SK-N-MC (cell line): ENCODE results near the gene ZBTB46.
"Not testable (repeated sequence)": the region's sequence is repeated elsewhere in the genome, so short reads cannot be mapped to it uniquely, and the experiment has no call there.

Experiments
- DNase-seq: peaks from one replicate; pipeline ENCODE4 v3.0.0-alpha.2; 2011; ENCODE audit warnings: low read depth, low spot score
- H3K27ac ChIP-seq: fragments of 200-600 bp; sonication (generic); 2 replicates; pipeline ENCODE4 v1.5.1; 2016; ENCODE audit warnings: mixed run types
- H3K36me3 ChIP-seq: fragments of 200-600 bp; sonication (generic); 2 replicates; pipeline ENCODE4 v1.6.1; 2017; ENCODE audit warnings: antibody characterized with exemption, low read length, mixed read lengths; ENCODE audit not compliant: insufficient read depth
- H3K4me3 ChIP-seq: fragments of 200-600 bp; sonication (generic); 2 replicates; pipeline ENCODE4 v1.5.1; 2016
- H3K9ac ChIP-seq: fragments of 200-600 bp; sonication (generic); 2 replicates; pipeline ENCODE4 v1.8.0; 2017; ENCODE audit warnings: mixed run types, mixed read lengths; ENCODE audit not compliant: insufficient read length
- H3K9me3 ChIP-seq: fragments of 200-600 bp; sonication (generic); 2 replicates; pipeline ENCODE4 v1.6.1; 2017; ENCODE audit warnings: low read depth, mild to moderate bottlenecking, antibody characterized with exemption, low read length, moderate library complexity, mixed read lengths
- EZH2 ChIP-seq: fragments of 200-600 bp; sonication (generic); IDR thresholded peaks from one replicate; pipeline ENCODE4 v1.6.1; 2017; ENCODE audit warnings: antibody characterized with exemption
- FOXP2 ChIP-seq: optimal IDR thresholded peaks from 2 replicates; pipeline ENCODE3; 2011; ENCODE audit warnings: mild to moderate bottlenecking, moderate library complexity; ENCODE audit not compliant: insufficient read depth; ENCODE audit errors: extremely low read length, control extremely low read depth
- POLR2AphosphoS5 ChIP-seq: IDR thresholded peaks from 2 replicates; pipeline ENCODE4 v1.6.1; 2012; ENCODE audit warnings: mild to moderate bottlenecking, low read depth, low read length, borderline replicate concordance

Gene ZBTB46

DNA sequence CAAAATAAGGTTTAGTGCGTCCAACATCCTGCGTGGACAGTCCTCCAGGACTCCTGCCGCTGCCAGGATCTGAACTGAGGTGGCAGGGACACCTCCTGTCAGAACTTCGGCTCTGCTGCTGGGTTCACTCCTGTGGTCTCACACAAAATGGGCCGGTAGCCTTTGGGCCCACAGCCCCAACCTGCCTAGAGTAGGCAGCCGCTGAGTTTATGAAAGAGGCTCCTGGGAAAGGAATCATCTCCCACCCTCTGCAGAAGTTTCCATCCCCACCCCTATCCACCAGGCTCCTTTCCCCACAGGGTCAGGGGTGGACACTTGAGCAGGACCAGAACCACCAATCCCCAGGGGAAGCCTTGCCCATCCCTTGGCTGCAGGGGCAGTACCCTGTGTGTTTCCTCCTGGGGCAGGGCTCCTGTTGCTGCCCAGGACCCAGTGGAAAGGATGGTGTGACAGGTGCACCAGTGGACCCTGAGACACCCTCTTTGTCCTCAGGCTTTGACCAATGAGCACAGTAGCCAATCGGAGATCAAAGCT, 28.2 kb upstream of the ZBTB46 start:
- Histone ChIP-seq H3K9ac (no peak overlapping the region), H3K9me3 (no peaks in the 10 kb centered on the region), H3K4me3 (no peak overlapping the region), H3K27ac (no peak overlapping the region), H3K36me3 (no peaks in the 10 kb centered on the region)
- no peak for TF ChIP-seq EZH2
- TF ChIP-seq POLR2AphosphoS5: no peak
- TF ChIP-seq FOXP2: no peak
- DNase-seq: no peak

- Histone ChIP-seq H3K36me3 (no peaks in the 10 kb centered on the region), H3K27ac (no peak overlapping the region), H3K9me3 (no peaks in the 10 kb centered on the region), H3K4me3 (no peak overlapping the region), H3K9ac (no peak overlapping the region)
- TF ChIP-seq POLR2AphosphoS5 (no peak), EZH2 (no peak), FOXP2 (no peak)
- DNase-seq: no peak
Measured at GRCh38 chr20:63858393-63859165, 27.5 kb upstream of the ZBTB46 start.

GRCh38 chr20:63857764-63858392, 26.8 kb upstream of the ZBTB46 start:
- Histone ChIP-seq H3K4me3 (no peak overlapping the region), H3K9me3 (no peaks in the 10 kb centered on the region), H3K9ac (no peak overlapping the region), H3K27ac (no peak overlapping the region), H3K36me3 (no peaks in the 10 kb centered on the region)
- DNase-seq: no peak
- TF ChIP-seq EZH2 (no peak), FOXP2 (no peak), POLR2AphosphoS5 (no peak)

GRCh38 chr20:63856098-63856511, 25.0 kb upstream of the ZBTB46 start:
- Histone ChIP-seq H3K9me3 (no peaks in the 10 kb centered on the region), H3K36me3 (no peaks in the 10 kb centered on the region), H3K4me3 (no peak overlapping the region), H3K9ac (no peak overlapping the region), H3K27ac (no peak overlapping the region)
- no peak for DNase-seq
- TF ChIP-seq POLR2AphosphoS5: no peak
- TF ChIP-seq FOXP2: no peak
- no peak for TF ChIP-seq EZH2

DNA sequence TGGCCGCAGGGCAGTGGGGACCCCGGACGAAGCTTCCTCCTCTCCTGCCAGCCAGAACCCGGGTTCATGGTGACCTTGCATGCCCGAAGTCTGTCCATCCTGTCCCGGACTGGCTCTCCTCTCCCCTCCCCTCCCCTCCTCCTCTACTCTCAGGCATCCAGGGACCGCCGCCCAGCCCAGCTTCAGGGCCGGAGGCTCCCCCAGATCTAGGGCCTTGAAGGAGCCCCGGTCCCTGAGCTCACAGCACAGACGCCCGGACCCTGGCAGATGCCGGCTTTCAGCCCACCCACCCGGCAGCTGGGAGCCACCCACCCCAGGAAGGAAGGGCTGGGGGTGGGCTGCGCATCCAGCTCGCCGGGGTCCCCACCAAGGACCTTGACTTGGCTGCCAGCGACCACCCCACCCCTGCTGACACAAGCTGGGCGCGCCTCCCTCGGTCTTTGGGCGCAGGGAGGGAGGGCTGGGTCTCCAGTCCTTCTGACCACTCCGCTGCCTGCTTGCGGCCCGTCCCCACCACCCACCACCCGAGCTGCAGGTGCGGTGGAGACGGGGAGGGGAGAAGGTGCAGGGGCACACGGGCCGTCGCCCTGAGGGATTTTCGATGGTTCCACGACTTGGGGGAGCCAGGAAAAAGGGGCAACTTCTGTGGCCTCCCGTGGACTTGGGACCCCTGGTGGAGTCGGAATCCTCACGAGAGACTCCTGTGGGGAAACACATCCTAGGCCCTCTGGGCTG, 24.5 kb upstream of the ZBTB46 start:
- no peak overlapping the region for H3K27ac ChIP-seq
- H3K9me3 ChIP-seq: no peaks in the 10 kb centered on the region
- no peak overlapping the region for H3K9ac ChIP-seq
- H3K4me3 ChIP-seq: no peak overlapping the region
- no peaks in the 10 kb centered on the region for H3K36me3 ChIP-seq
- no peak for DNase-seq
- no peak for TF ChIP-seq EZH2
- no peak for TF ChIP-seq FOXP2
- TF ChIP-seq POLR2AphosphoS5: no peak

GRCh38 chr20:63854766-63855362, 23.8 kb upstream of the ZBTB46 start:
- Histone ChIP-seq H3K4me3 (no peak overlapping the region), H3K27ac (no peak overlapping the region), H3K36me3 (no peaks in the 10 kb centered on the region), H3K9ac (no peak overlapping the region), H3K9me3 (no peaks in the 10 kb centered on the region)
- TF ChIP-seq POLR2AphosphoS5: no peak
- no peak for TF ChIP-seq EZH2
- TF ChIP-seq FOXP2: no peak
- DNase-seq: no peak

DNA sequence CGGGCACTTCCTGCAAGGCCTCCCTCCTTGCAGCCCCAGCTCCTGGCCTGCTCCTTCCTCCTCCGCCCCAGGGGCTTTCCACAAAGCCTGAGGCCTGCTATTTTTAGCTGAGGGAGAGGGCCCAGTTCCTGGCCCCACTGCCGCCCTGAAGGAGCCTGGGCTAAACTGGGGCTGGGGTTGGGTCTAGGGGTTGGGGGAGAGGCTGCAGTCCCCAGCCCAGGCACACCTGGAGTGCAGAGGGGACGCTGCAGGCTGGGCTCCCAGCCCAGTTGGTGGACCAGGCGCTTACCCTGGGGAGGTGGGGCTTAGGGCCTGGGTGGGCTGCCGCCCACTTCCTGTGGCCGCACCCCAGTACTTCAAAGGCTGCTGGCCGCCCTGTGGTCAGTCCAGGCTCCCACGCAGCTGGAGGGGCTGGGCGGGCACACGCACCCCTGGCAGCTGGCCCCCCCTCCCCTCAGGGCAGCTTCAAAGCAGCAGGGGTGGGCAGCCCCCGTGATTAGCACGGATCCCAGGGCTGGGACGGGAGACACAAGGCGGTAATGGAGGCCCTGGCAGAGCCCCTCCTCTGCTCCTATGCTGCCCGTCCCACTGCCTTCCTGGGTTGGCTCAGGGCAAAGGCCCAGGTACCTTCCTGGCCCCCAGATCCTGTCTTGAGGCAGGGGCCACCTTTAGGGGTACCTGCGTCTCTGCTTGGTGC, 23.2 kb upstream of the ZBTB46 start:
- no peak overlapping the region for H3K4me3 ChIP-seq
- no peaks in the 10 kb centered on the region for H3K9me3 ChIP-seq
- no peak overlapping the region for H3K9ac ChIP-seq
- H3K27ac ChIP-seq: no peak overlapping the region
- TF ChIP-seq EZH2 (no peak), FOXP2 (no peak), POLR2AphosphoS5 (no peak)
- H3K36me3 ChIP-seq: no peaks in the 10 kb centered on the region
- no peak for DNase-seq

- not testable (repeated sequence) for H3K4me3 ChIP-seq, H3K36me3 ChIP-seq, DNase-seq, H3K9me3 ChIP-seq, H3K27ac ChIP-seq, H3K9ac ChIP-seq
Measured at GRCh38 chr20:63853733-63854068, 22.6 kb upstream of the ZBTB46 start.

DNA sequence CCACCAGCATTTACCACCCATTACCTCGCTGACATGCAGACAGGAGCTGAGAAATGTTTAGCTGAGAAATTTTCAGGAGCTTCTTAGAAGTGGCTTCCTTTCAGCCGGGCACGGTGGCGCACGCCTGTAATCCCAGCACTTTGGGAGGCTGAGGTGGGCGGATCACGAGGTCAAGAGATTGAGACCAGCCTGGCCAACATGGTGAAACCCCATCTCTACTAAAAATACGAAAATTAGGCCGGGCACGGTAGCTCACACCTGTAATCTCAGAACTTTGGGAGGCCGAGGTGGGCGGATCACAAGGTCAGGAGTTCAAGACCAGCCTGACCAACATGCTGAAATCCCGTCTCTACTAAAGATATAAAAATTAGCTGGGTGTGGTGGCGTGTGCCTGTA, 20.5 kb upstream of the ZBTB46 start:
- not testable (repeated sequence) for DNase-seq, H3K4me3 ChIP-seq, H3K9me3 ChIP-seq, H3K9ac ChIP-seq, H3K36me3 ChIP-seq, H3K27ac ChIP-seq
